Measurements from ENCODE around the gene LPCAT3. TPM values are rescaled to one million over a fixed set of nuclear protein-coding genes. Genes with fewer than 3 reads are reported as not detected.

The LPCAT3 gene
- total and polyA plus RNA-seq, 2 of the 13 experiments (the other 11 are each of a cell fraction or from before 2014, with no cell fraction given): 44.5 to 64.3 TPM

DNA sequence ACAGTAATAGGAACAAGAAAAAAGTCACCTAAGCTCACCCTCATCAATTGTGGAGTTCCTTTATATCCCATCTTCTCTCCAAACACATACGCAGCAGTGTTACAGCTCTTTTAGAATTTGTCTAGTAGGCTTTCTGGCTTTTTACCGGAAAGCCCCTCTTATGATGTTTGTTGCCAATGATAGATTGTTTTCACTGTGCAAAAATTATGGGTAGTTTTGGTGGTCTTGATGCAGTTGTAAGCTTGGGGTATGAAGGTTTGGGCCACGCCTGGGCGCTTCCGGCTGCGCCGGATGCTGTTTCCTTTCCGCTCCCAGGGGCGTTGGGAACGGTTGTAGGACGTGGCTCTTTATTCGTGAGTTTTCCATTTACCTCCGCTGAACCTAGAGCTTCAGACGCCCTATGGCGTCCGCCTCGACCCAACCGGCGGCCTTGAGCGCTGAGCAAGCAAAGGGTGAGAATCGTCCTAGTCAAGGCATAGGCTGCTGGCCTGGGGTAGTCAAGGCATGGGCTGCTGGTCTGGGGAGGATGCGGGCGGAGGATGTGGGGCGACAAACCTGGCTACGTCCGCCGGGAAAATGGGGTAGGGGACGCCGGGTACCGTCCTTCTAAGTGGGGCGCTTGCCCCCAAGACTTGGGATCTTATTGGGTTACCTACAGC lies 74.4 kb downstream of the LPCAT3 start, which contains the start of the genes C12orf57 and RNU7-1 (continued):
- TF ChIP-seq CBX5 (CRISPR knock-in tag; IDR thresholded peaks at IDR 0.05; ENCODE audit: borderline replicate concordance) (peak; percentile 59; the same call in 1 of the 2 replicates), ZNF225 (CRISPR knock-in tag; IDR thresholded peaks at IDR 0.05) (no peak), PATZ1 (CRISPR knock-in tag; IDR thresholded peaks at IDR 0.05) (peak; percentile 55), REL (CRISPR knock-in tag; conservative IDR thresholded peaks at IDR 0.05) (peak; percentile 93), ZBTB26 (CRISPR knock-in tag; IDR thresholded peaks at IDR 0.05; ENCODE audit: borderline replicate concordance) (no peak), MXD4 (CRISPR knock-in tag; IDR thresholded peaks at IDR 0.05) (peak; percentile 62), KLF13 (CRISPR knock-in tag; IDR thresholded peaks at IDR 0.05) (no peak), ZNF564 (CRISPR knock-in tag; IDR thresholded peaks at IDR 0.05) (no peak), ZNF768 (CRISPR knock-in tag; IDR thresholded peaks at IDR 0.05) (peak; percentile 57; the same call in 1 of the 2 replicates), HNF4G (IDR thresholded peaks at IDR 0.05; ENCODE audit: borderline replicate concordance, low read depth, low read length) (no peak), HNF4G (CRISPR knock-in tag; IDR thresholded peaks at IDR 0.05; ENCODE audit: borderline replicate concordance, low read depth) (0 out of 2 replicates have a peak, but pooled peaks have one; percentile 19), JUN (CRISPR knock-in tag; IDR thresholded peaks at IDR 0.05) (peak; percentile 82; the same call in 1 of the 2 replicates), POLR2A (IDR thresholded peaks at IDR 0.05; ENCODE audit: insufficient read depth in 1 of 2, low read depth in 2 of 2, low read length in 2 of 2) (peak in 1 of 2 experiments; percentile 100; a peak in 2 of 4 replicates), KMT2B (CRISPR knock-in tag; IDR thresholded peaks at IDR 0.05) (peak; percentile 72), TEF (CRISPR knock-in tag; IDR thresholded peaks at IDR 0.05) (peak; percentile 79; the same call in 1 of the 2 replicates), ZNF589 (CRISPR knock-in tag; conservative IDR thresholded peaks at IDR 0.05) (peak; percentile 93), ZNF256 (CRISPR knock-in tag; conservative IDR thresholded peaks at IDR 0.05) (peak; percentile 28; the same call in 1 of the 2 replicates), ZNF430 (CRISPR knock-in tag; IDR thresholded peaks at IDR 0.05) (peak; percentile 44; the same call in 1 of the 2 replicates), ZNF510 (CRISPR knock-in tag; IDR thresholded peaks at IDR 0.05; ENCODE audit: low read depth) (0 out of 2 replicates have a peak, but pooled peaks have one; percentile 36)
- TF ChIP-seq, protein P1, sequence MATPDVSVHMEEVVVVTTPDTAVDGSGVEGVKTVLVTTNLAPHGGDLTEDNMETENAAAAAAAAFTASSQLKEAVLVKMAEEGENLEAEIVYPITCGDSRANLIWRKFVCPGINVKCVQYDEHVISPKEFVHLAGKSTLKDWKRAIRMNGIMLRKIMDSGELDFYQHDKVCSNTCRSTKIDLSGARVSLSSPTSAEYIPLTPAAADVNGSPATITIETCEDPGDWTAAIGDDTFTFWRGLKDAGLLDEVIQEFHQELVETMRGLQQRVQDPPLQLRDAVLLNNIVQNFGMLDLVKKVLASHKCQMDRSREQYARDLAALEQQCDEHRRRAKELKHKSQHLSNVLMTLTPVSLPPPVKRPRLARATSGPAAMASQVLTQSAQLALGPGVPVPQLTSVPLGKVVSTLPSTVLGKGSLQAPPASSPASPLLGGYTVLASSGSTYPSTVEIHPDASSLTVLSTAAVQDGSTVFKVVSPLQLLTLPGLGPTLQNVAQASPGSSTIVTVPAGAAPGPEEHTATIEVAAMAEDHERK (CRISPR knock-in tag; IDR thresholded peaks at IDR 0.05; ENCODE audit: low read depth): 0 out of 2 replicates have a peak, but pooled peaks have one; percentile 62
- TF ChIP-seq, protein P2, sequence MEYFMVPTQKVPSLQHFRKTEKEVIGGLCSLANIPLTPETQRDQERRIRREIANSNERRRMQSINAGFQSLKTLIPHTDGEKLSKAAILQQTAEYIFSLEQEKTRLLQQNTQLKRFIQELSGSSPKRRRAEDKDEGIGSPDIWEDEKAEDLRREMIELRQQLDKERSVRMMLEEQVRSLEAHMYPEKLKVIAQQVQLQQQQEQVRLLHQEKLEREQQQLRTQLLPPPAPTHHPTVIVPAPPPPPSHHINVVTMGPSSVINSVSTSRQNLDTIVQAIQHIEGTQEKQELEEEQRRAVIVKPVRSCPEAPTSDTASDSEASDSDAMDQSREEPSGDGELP (IDR thresholded peaks at IDR 0.05; ENCODE audit: borderline replicate concordance, low read depth): no peak
- TF ChIP-seq, protein P3, sequence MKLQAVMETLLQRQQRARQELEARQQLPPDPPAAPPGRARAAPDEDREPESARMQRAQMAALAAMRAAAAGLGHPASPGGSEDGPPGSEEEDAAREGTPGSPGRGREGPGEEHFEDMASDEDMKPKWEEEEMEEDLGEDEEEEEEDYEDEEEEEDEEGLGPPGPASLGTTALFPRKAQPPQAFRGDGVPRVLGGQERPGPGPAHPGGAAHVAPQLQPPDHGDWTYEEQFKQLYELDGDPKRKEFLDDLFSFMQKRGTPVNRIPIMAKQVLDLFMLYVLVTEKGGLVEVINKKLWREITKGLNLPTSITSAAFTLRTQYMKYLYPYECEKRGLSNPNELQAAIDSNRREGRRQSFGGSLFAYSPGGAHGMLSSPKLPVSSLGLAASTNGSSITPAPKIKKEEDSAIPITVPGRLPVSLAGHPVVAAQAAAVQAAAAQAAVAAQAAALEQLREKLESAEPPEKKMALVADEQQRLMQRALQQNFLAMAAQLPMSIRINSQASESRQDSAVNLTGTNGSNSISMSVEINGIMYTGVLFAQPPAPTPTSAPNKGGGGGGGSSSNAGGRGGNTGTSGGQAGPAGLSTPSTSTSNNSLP (IDR thresholded peaks at IDR 0.05; ENCODE audit: low read depth, low read length): no peak

All from HepG2 (cell line).